ENCODE data around the gene RNF5.
"Not testable (repeated sequence)": the region's sequence is repeated elsewhere in the genome, so short reads cannot be mapped to it uniquely, and the experiment has no call there.

Gene RNF5

DNA sequence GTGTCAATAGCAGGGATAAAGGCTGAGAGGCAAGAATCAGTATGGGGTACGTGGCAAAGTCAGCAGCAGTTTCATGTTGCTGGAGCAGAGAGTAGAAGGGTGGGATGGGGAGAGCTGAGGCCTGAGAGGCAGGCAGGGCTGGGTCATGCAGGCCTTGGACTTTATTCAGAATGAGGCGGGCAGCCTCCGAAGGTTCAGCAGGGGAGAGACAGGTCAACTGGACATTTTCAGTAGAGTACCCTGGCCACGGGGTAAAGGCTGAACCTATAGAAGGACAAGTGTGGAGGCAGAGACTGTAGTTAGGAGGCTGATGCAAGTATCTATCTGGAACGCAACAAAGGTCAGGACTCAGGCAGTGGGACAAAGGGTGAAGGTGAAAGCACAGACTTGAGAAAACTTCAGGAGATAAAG lies 32.0 kb downstream of the RNF5 start:
- Histone ChIP-seq H3K27me3 (ENCODE audit: control insufficient read depth, low read length) (no peaks in the 10 kb centered on the region), H3K4me1 (ENCODE audit: control insufficient read depth, low read length) (peaks cover 18% of the 10 kb centered on the region), H3K79me2 (ENCODE audit: control insufficient read depth, low read length) (no peaks in the 10 kb centered on the region), H3F3A (ENCODE audit: control insufficient read depth, insufficient read depth) (0 out of 2 replicates have a peak, but pooled peaks cover 3% of the 10 kb centered on the region), H3K4me3 (ENCODE audit: low read length) (no peak overlapping the region), H3K27ac (ENCODE audit: low read depth, low read length) (no peak overlapping the region), H3K4me2 (ENCODE audit: low read length) (no peak overlapping the region), H3K9me3 (ENCODE audit: control insufficient read depth, insufficient read depth, low read length) (no peaks in the 10 kb centered on the region), H3K9me2 (replicated peaks; ENCODE audit: control insufficient read depth, low read length) (no peaks in the 10 kb centered on the region), H3K36me3 (ENCODE audit: control insufficient read depth, low read length) (no peaks in the 10 kb centered on the region), H4K20me1 (ENCODE audit: control insufficient read depth, insufficient read depth, low read depth, low read length) (no peaks in the 10 kb centered on the region)
- TF ChIP-seq, protein P1, sequence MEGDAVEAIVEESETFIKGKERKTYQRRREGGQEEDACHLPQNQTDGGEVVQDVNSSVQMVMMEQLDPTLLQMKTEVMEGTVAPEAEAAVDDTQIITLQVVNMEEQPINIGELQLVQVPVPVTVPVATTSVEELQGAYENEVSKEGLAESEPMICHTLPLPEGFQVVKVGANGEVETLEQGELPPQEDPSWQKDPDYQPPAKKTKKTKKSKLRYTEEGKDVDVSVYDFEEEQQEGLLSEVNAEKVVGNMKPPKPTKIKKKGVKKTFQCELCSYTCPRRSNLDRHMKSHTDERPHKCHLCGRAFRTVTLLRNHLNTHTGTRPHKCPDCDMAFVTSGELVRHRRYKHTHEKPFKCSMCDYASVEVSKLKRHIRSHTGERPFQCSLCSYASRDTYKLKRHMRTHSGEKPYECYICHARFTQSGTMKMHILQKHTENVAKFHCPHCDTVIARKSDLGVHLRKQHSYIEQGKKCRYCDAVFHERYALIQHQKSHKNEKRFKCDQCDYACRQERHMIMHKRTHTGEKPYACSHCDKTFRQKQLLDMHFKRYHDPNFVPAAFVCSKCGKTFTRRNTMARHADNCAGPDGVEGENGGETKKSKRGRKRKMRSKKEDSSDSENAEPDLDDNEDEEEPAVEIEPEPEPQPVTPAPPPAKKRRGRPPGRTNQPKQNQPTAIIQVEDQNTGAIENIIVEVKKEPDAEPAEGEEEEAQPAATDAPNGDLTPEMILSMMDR (IDR thresholded peaks at IDR 0.05; ENCODE audit: low read depth, low read length, poor library complexity, severe bottlenecking): no peak
- TF ChIP-seq EZH2phosphoT487 (IDR thresholded peaks at IDR 0.05; ENCODE audit: borderline replicate concordance, low read length): no peak

DNA sequence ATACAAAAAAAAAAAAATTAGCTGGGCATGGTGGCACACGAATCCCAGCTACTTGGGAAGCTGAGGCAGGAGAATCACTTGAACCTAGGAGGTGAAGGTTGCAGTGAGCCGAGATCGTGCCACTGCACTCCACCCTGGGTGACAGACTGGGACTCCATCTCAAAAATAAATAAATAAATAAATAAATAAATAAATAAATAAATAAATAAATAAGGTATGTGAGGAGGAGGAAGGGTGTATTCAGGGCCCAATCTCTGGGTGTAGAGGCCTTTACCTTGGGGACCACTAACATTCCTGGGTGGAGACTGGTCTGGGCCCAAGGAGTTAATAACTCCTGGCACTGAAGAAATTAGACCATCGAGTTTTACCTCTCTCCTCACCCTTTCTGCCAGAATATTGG lies 33.2 kb downstream of the RNF5 start:
- H3K79me2 ChIP-seq (ENCODE audit: control insufficient read depth, low read length); H3K36me3 ChIP-seq (ENCODE audit: control insufficient read depth, low read length); H3K27ac ChIP-seq (ENCODE audit: low read depth, low read length); H3K9me2 ChIP-seq (replicated peaks; ENCODE audit: control insufficient read depth, low read length); H3K9me3 ChIP-seq (ENCODE audit: control insufficient read depth, insufficient read depth, low read length); H4K20me1 ChIP-seq (ENCODE audit: control insufficient read depth, insufficient read depth, low read depth, low read length); H3F3A ChIP-seq (ENCODE audit: control insufficient read depth, insufficient read depth); H3K27me3 ChIP-seq (ENCODE audit: control insufficient read depth, low read length); H3K4me3 ChIP-seq (ENCODE audit: low read length); H3K4me2 ChIP-seq (ENCODE audit: low read length): not testable (repeated sequence)
- peaks cover 18% of the 10 kb centered on the region for H3K4me1 ChIP-seq (ENCODE audit: control insufficient read depth, low read length)

DNA sequence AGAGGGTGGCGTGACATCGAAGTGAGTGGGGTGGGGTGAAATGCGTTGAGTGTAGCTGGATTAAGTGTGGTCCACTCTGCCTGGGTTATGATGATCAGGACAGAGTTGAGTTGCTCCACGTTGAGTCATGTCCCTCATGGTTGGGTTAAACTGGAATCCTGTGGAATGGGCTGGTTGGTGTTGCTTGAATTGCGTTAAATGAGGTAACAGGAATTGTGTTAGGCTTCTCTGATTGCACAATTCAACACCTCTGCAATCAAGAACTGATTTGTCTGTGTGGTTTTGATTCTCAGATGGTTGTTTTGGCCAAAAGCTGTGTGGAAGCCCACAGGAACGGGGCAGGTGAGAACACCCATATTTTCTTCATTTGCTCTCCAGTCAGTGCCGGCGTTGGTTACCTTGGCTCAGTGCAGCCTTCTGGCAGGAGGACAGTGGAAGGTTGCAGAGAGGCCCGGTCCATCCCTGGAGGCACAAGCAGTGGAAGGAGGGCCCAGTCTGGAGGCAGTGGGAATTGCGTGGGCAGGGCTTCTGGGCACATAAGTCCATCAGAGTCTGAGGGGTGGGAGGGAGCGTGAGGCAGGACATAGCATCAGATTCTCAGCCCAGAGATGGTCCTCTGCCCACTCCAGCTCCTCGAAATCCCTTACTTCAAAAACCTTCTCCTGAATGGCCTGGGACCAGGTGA lies 34.0 kb downstream of the RNF5 start:
- Histone ChIP-seq H3K4me2 (ENCODE audit: low read length) (no peak overlapping the region), H3K9me2 (replicated peaks; ENCODE audit: control insufficient read depth, low read length) (no peaks in the 10 kb centered on the region), H3K36me3 (ENCODE audit: control insufficient read depth, low read length) (no peaks in the 10 kb centered on the region), H3K4me3 (ENCODE audit: low read length) (no peak overlapping the region), H3K27me3 (ENCODE audit: control insufficient read depth, low read length) (no peaks in the 10 kb centered on the region), H3K79me2 (ENCODE audit: control insufficient read depth, low read length) (no peaks in the 10 kb centered on the region), H3K27ac (ENCODE audit: low read depth, low read length) (no peak overlapping the region), H3F3A (ENCODE audit: control insufficient read depth, insufficient read depth) (no peaks in the 10 kb centered on the region), H4K20me1 (ENCODE audit: control insufficient read depth, insufficient read depth, low read depth, low read length) (no peaks in the 10 kb centered on the region), H3K9me3 (ENCODE audit: control insufficient read depth, insufficient read depth, low read length) (no peaks in the 10 kb centered on the region), H3K4me1 (ENCODE audit: control insufficient read depth, low read length) (peaks cover 18% of the 10 kb centered on the region)
- TF ChIP-seq EZH2phosphoT487 (IDR thresholded peaks at IDR 0.05; ENCODE audit: borderline replicate concordance, low read length): no peak
- TF ChIP-seq, protein P1 (IDR thresholded peaks at IDR 0.05; ENCODE audit: low read depth, low read length, poor library complexity, severe bottlenecking): no peak

DNA sequence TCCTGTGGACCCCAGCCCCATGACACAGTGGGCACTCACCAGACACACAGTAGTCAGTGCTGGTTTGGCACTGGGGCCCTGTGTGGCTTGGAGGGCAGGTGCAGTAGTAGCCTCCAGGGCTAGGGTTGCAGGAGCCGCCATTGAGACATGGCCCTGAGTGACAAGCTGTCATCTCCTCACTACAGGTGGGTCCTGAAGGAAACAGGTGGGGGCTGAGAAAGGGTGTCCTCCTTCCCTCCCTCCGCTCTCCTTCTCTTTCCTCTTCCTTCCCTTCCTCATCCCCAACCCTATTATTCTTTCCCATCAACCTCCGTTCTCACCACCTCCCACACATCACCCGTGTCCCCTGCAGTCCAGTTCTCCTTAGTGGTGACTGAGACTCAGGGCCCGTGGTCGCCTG lies 35.4 kb downstream of the RNF5 start:
- H3K27ac ChIP-seq (ENCODE audit: low read depth, low read length): no peak overlapping the region
- no peaks in the 10 kb centered on the region for H3K9me3 ChIP-seq (ENCODE audit: control insufficient read depth, insufficient read depth, low read length)
- H3K4me2 ChIP-seq (ENCODE audit: low read length): no peak overlapping the region
- no peaks in the 10 kb centered on the region for H3F3A ChIP-seq (ENCODE audit: control insufficient read depth, insufficient read depth)
- no peaks in the 10 kb centered on the region for H3K79me2 ChIP-seq (ENCODE audit: control insufficient read depth, low read length)
- TF ChIP-seq EZH2phosphoT487 (IDR thresholded peaks at IDR 0.05; ENCODE audit: borderline replicate concordance, low read length): no peak
- TF ChIP-seq, protein P1 (IDR thresholded peaks at IDR 0.05; ENCODE audit: low read depth, low read length, poor library complexity, severe bottlenecking): no peak
- no peaks in the 10 kb centered on the region for H3K36me3 ChIP-seq (ENCODE audit: control insufficient read depth, low read length)
- H4K20me1 ChIP-seq (ENCODE audit: control insufficient read depth, insufficient read depth, low read depth, low read length): no peaks in the 10 kb centered on the region
- peaks cover 7% of the 10 kb centered on the region for H3K4me1 ChIP-seq (ENCODE audit: control insufficient read depth, low read length)
- H3K27me3 ChIP-seq (ENCODE audit: control insufficient read depth, low read length): no peaks in the 10 kb centered on the region
- H3K9me2 ChIP-seq (replicated peaks; ENCODE audit: control insufficient read depth, low read length): no peaks in the 10 kb centered on the region
- H3K4me3 ChIP-seq (ENCODE audit: low read length): no peak overlapping the region
